Stimulated activated naive CD8-positive, alpha-beta T cell treated with anti-CD3 and anti-CD28 coated beads, Interleukin-15, Interleukin-2, amounts not matched to agents 100 ng/mL and 50 ng/mL, for 24 hours (primary cell): ENCODE measurements around the gene TMEM62.
"Not testable (repeated sequence)": the region's sequence is repeated elsewhere in the genome, so short reads cannot be mapped to it uniquely, and the experiment has no call there.

Experiments used
- H3K27ac Mint-ChIP-seq: one replicate; pipeline ENCODE4 v1.8.0; 2021; ENCODE audit warnings: mild to moderate bottlenecking, mixed read lengths
- H3K27me3 Mint-ChIP-seq: one replicate; pipeline ENCODE4 v1.8.0; 2021; ENCODE audit warnings: mixed read lengths
- H3K36me3 Mint-ChIP-seq: one replicate; pipeline ENCODE4 v1.8.0; 2021; ENCODE audit warnings: low read depth, mixed read lengths
- H3K4me1 Mint-ChIP-seq: one replicate; pipeline ENCODE4 v1.8.0; 2021; ENCODE audit warnings: low read depth, mixed read lengths
- H3K4me3 Mint-ChIP-seq: one replicate; pipeline ENCODE4 v1.8.0; 2021; ENCODE audit warnings: mild to moderate bottlenecking, mixed read lengths
- H3K9me3 Mint-ChIP-seq: one replicate; pipeline ENCODE4 v1.8.0; 2021; ENCODE audit warnings: mixed read lengths

The TMEM62 gene

GRCh38 chr15:43134157-43134635, 810 bp downstream of the TMEM62 start:
- H3K4me3 Mint-ChIP-seq: peak overlapping the region; percentile 90
- H3K9me3 Mint-ChIP-seq: peaks cover 4% of the 10 kb centered on the region
- peaks cover 33% of the 10 kb centered on the region for H3K36me3 Mint-ChIP-seq
- H3K4me1 Mint-ChIP-seq: peaks cover 23% of the 10 kb centered on the region
- no peaks in the 10 kb centered on the region for H3K27me3 Mint-ChIP-seq
- H3K27ac Mint-ChIP-seq: peak overlapping the region; percentile 87

- Mint-ChIP-seq H3K9me3 (no peaks in the 10 kb centered on the region), H3K27me3 (no peaks in the 10 kb centered on the region), H3K4me1 (peaks cover 23% of the 10 kb centered on the region), H3K4me3 (peak overlapping the region; percentile 90), H3K27ac (peak overlapping the region; percentile 70), H3K36me3 (peaks cover 43% of the 10 kb centered on the region)
Measured at GRCh38 chr15:43135351-43135750, 2.0 kb downstream of the TMEM62 start.

GRCh38 chr15:43143203-43143941, 10.0 kb downstream of the TMEM62 start:
- H3K27ac Mint-ChIP-seq: no peak overlapping the region
- peaks cover 49% of the 10 kb centered on the region for H3K36me3 Mint-ChIP-seq
- H3K4me1 Mint-ChIP-seq: peaks cover 17% of the 10 kb centered on the region
- no peak overlapping the region for H3K4me3 Mint-ChIP-seq
- H3K27me3 Mint-ChIP-seq: no peaks in the 10 kb centered on the region
- H3K9me3 Mint-ChIP-seq: no peaks in the 10 kb centered on the region

- Mint-ChIP-seq H3K9me3 (no peaks in the 10 kb centered on the region), H3K4me1 (peaks cover 17% of the 10 kb centered on the region), H3K36me3 (peaks cover 45% of the 10 kb centered on the region), H3K4me3 (no peak overlapping the region), H3K27ac (peak overlapping the region; percentile 1), H3K27me3 (no peaks in the 10 kb centered on the region)
Measured at GRCh38 chr15:43144512-43144911, 11.1 kb downstream of the TMEM62 start.

GRCh38 chr15:43146184-43146583, 12.8 kb downstream of the TMEM62 start:
- Mint-ChIP-seq H3K36me3 (peaks cover 36% of the 10 kb centered on the region), H3K9me3 (no peaks in the 10 kb centered on the region), H3K4me1 (peaks cover 19% of the 10 kb centered on the region), H3K27me3 (no peaks in the 10 kb centered on the region), H3K27ac (no peak overlapping the region), H3K4me3 (no peak overlapping the region)

GRCh38 chr15:43150191-43150929, 17.0 kb downstream of the TMEM62 start:
- no peak overlapping the region for H3K27ac Mint-ChIP-seq
- no peak overlapping the region for H3K4me3 Mint-ChIP-seq
- peaks cover 47% of the 10 kb centered on the region for H3K36me3 Mint-ChIP-seq
- no peaks in the 10 kb centered on the region for H3K9me3 Mint-ChIP-seq
- no peaks in the 10 kb centered on the region for H3K27me3 Mint-ChIP-seq
- peaks cover 10% of the 10 kb centered on the region for H3K4me1 Mint-ChIP-seq

- Mint-ChIP-seq H3K27ac (no peak overlapping the region), H3K9me3 (no peaks in the 10 kb centered on the region), H3K4me1 (peaks cover 10% of the 10 kb centered on the region), H3K27me3 (no peaks in the 10 kb centered on the region), H3K36me3 (peaks cover 44% of the 10 kb centered on the region), H3K4me3 (no peak overlapping the region)
Measured at GRCh38 chr15:43151688-43152087, 18.3 kb downstream of the TMEM62 start.

- Mint-ChIP-seq H3K4me1 (peaks cover 10% of the 10 kb centered on the region), H3K9me3 (no peaks in the 10 kb centered on the region), H3K4me3 (no peak overlapping the region), H3K36me3 (peaks cover 53% of the 10 kb centered on the region), H3K27me3 (no peaks in the 10 kb centered on the region), H3K27ac (no peak overlapping the region)
Measured at GRCh38 chr15:43153269-43153668, 19.9 kb downstream of the TMEM62 start.

- H3K9me3 Mint-ChIP-seq: no peaks in the 10 kb centered on the region
- peak overlapping the region; percentile 13 for H3K27ac Mint-ChIP-seq
- H3K27me3 Mint-ChIP-seq: no peaks in the 10 kb centered on the region
- no peaks in the 10 kb centered on the region for H3K4me1 Mint-ChIP-seq
- no peak overlapping the region for H3K4me3 Mint-ChIP-seq
- H3K36me3 Mint-ChIP-seq: peaks cover 42% of the 10 kb centered on the region
Measured at GRCh38 chr15:43165801-43166325, 32.5 kb downstream of the TMEM62 start.

- H3K36me3 Mint-ChIP-seq: peaks cover 49% of the 10 kb centered on the region
- H3K4me1 Mint-ChIP-seq: not testable (repeated sequence)
Measured at GRCh38 chr15:43167261-43167660, 33.9 kb downstream of the TMEM62 start.

GRCh38 chr15:43168192-43169107, 35.1 kb downstream of the TMEM62 start:
- peaks cover 57% of the 10 kb centered on the region for H3K36me3 Mint-ChIP-seq
- no peaks in the 10 kb centered on the region for H3K4me1 Mint-ChIP-seq
- H3K9me3 Mint-ChIP-seq: no peaks in the 10 kb centered on the region
- H3K4me3 Mint-ChIP-seq: no peak overlapping the region
- H3K27me3 Mint-ChIP-seq: no peaks in the 10 kb centered on the region
- H3K27ac Mint-ChIP-seq: no peak overlapping the region

More at GRCh38 chr15:43167261-43167660, 33.9 kb downstream of the TMEM62 start:
- not testable (repeated sequence) for H3K27ac Mint-ChIP-seq, H3K27me3 Mint-ChIP-seq, H3K4me3 Mint-ChIP-seq, H3K9me3 Mint-ChIP-seq

- Mint-ChIP-seq H3K36me3 (peaks cover 58% of the 10 kb centered on the region), H3K27ac (no peak overlapping the region), H3K4me3 (no peak overlapping the region), H3K4me1 (no peaks in the 10 kb centered on the region), H3K9me3 (no peaks in the 10 kb centered on the region), H3K27me3 (no peaks in the 10 kb centered on the region)
Measured at GRCh38 chr15:43169888-43170287, 36.5 kb downstream of the TMEM62 start.

- H3K4me3 Mint-ChIP-seq, H3K27ac Mint-ChIP-seq: not testable (repeated sequence)
- peaks cover 49% of the 10 kb centered on the region for H3K36me3 Mint-ChIP-seq
Measured at GRCh38 chr15:43175656-43176309, 42.4 kb downstream of the TMEM62 start.

GRCh38 chr15:43177147-43177546, 43.8 kb downstream of the TMEM62 start:
- peaks cover 54% of the 10 kb centered on the region for H3K36me3 Mint-ChIP-seq
- not testable (repeated sequence) for H3K27me3 Mint-ChIP-seq, H3K4me1 Mint-ChIP-seq, H3K27ac Mint-ChIP-seq, H3K9me3 Mint-ChIP-seq, H3K4me3 Mint-ChIP-seq

More at GRCh38 chr15:43175656-43176309, 42.4 kb downstream of the TMEM62 start:
- H3K27me3 Mint-ChIP-seq, H3K9me3 Mint-ChIP-seq, H3K4me1 Mint-ChIP-seq: not testable (repeated sequence)
